Measurements from ENCODE around the gene CCDC73. TPM values are rescaled to one million over a fixed set of nuclear protein-coding genes. Genes with fewer than 3 reads are reported as not detected.

Gene CCDC73
- total RNA-seq, 4 donors from 2014 or later = not detected

DNA sequence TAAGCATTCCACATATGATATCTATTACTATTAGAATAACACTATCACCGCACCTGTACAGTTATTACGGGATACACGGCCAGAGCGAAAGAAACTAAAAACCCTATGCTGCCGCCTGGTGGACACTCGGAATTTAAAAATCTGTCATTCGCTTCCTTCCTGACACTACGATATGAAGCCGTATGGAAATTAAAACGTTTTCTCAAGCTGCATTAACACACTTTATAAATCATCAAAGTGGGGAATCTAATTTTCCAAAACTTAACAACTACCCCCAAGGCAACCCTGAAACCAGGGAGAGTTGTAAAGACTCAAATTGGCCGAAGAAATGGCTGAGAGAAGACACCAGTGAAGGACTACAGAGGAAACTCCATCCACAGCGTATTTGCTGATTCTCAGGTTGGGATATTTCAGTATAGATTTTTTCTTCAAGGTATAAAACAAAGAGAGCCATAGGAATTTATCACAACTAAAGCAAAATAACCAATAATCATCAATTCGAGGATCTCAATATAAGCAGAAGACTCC is 1.4 kb downstream of the CCDC73 start:
- no peak overlapping the region for H3K4me3 ChIP-seq (ENCODE audit: low read depth, poor library complexity, severe bottlenecking)
- 13 to 19% methylated on average over 13 of the region's 13 CpGs for WGBS, 2 donors
- DNase-seq (ENCODE audit: low spot score in 2 of 2) = peak; percentile 47 to 89
- intact Hi-C loops (cut with DNase I; ENCODE audit: low total_unique reads) = loop anchor here (5.0 kb wide), 1 partner anchor 476 kb away; no protein-coding TSS in a partner anchor
- TF ChIP-seq, protein P1, sequence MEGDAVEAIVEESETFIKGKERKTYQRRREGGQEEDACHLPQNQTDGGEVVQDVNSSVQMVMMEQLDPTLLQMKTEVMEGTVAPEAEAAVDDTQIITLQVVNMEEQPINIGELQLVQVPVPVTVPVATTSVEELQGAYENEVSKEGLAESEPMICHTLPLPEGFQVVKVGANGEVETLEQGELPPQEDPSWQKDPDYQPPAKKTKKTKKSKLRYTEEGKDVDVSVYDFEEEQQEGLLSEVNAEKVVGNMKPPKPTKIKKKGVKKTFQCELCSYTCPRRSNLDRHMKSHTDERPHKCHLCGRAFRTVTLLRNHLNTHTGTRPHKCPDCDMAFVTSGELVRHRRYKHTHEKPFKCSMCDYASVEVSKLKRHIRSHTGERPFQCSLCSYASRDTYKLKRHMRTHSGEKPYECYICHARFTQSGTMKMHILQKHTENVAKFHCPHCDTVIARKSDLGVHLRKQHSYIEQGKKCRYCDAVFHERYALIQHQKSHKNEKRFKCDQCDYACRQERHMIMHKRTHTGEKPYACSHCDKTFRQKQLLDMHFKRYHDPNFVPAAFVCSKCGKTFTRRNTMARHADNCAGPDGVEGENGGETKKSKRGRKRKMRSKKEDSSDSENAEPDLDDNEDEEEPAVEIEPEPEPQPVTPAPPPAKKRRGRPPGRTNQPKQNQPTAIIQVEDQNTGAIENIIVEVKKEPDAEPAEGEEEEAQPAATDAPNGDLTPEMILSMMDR (IDR thresholded peaks at IDR 0.05) = no peak
- no peak for TF ChIP-seq POLR2A (IDR thresholded peaks at IDR 0.05)

DNA sequence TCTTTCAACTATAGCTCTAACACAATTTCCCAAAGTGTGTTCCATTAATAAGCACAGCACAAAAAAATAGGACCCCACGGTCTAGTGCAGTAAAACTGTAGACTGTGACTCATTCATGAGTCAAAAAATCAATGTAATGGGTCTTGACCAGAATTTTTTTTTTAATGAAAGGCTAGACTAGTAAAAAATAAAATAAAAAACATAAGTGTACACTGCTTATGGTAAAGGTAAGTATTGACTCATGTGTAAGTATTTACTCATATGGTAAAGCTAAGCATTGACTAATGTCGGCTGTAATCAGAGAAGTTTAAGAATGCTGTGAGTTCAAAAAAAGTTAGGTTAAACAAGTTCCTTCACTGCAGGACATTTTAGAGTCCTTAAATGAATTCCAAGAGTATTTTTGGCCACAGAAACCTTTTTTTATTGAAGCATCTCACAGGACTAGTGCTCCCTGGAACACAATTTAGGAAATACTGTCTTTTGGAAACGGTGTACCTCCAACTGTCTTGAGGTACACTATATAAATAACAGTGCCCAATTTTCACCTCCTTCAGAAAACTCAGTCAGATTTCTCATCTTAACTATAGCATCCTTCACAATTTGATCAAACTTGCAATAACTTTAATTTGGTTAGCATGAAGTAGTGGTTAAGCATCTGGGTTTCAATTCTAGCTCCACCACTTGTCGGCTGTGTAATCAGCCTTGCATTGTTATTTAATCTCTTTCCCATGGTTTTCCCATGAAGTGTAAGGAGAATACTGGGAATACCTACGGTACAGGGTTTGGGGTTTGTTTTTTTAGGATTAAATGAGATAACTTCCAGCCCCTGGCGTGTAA is 2.1 kb downstream of the CCDC73 start:
- DNase-seq (ENCODE audit: low spot score in 2 of 2) = no peak
- intact Hi-C loops (cut with DNase I; ENCODE audit: low total_unique reads) = loop anchor here (5.0 kb wide), 1 partner anchor 475 kb away; no protein-coding TSS in a partner anchor
- no peak for TF ChIP-seq POLR2A (IDR thresholded peaks at IDR 0.05)
- TF ChIP-seq, protein P1 (IDR thresholded peaks at IDR 0.05) = no peak
- WGBS, 2 donors = 32 to 36% methylated on average over 6 of the region's 6 CpGs
- no peak overlapping the region for H3K4me3 ChIP-seq (ENCODE audit: low read depth, poor library complexity, severe bottlenecking)

DNA sequence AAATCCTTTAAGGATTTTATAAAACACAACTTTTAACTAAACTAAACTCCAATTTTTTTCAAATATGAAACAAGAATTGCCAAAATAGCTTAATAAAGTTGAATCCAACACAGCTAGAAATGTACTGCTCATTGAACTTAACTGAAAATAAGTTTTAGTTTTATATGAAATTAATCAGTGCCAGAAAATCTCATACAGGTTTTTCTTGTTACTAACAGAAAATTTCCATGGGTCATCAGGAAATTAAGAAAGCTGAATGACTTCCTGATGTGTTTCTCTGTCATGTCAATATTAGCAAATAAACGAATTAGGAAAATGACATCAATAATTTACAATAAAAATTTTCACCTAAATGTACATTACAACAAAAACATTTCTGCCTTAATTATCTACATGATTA is 3.5 kb downstream of the CCDC73 start:
- TF ChIP-seq, protein P1 (IDR thresholded peaks at IDR 0.05) = no peak
- no peak overlapping the region for H3K4me3 ChIP-seq (ENCODE audit: low read depth, poor library complexity, severe bottlenecking)
- no peak for DNase-seq (ENCODE audit: low spot score in 2 of 2)
- intact Hi-C loops (cut with DNase I; ENCODE audit: low total_unique reads) = loop anchor here (5.0 kb wide), 1 partner anchor 474 kb away; no protein-coding TSS in a partner anchor
- 26 to 52% methylated on average over 1 of the region's 1 CpG for WGBS, 2 donors

DNA sequence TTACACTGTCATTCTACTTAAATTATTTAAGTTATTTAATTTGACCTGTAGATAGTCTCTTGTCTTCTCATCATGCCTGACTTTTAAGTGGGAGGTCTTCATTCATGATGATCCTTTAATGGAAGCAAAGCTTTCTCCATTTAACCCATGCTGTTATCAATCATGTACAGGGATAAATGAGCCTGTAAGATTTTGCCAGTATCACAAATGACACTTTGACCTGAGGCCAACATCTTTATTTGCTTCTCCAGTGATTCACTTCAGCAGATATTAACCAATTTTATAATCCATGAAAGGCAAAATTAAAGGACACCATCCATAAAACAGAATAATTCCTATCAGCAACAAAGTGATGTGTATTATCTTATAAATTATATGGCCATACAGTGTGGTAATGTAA is 7.7 kb downstream of the CCDC73 start:
- TF ChIP-seq, protein P1 (IDR thresholded peaks at IDR 0.05) = no peak
- TF ChIP-seq POLR2A (IDR thresholded peaks at IDR 0.05) = no peak
- intact Hi-C loops (cut with DNase I; ENCODE audit: low total_unique reads) = no loop called here
- no peak for DNase-seq (ENCODE audit: low spot score in 2 of 2)
- no peak overlapping the region for H3K4me3 ChIP-seq (ENCODE audit: low read depth, poor library complexity, severe bottlenecking)

DNA sequence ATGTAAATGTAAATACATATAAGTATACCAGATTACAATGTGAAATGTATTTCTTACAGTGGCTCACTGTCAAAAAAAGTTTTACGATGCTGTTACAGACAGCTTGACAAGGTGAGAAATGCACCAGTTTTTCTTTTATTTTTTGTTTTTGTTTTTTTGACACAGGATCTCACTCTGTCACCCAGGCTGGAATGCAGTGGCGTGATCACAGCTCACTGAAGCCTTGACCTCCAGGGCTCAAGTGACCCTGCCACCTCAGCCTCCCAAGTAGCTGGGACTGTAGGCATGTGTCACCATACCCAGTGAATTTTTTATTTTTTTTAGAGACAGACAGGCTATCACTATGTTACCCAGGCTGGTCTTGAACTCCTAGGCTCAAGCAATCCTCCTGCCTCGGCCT is 9.2 kb downstream of the CCDC73 start:
- WGBS, 2 donors = 91 to 93% methylated on average over 3 of the region's 3 CpGs
- no peak for DNase-seq (ENCODE audit: low spot score in 2 of 2)
- H3K4me3 ChIP-seq (ENCODE audit: low read depth, poor library complexity, severe bottlenecking) = no peak overlapping the region
- intact Hi-C loops (cut with DNase I; ENCODE audit: low total_unique reads) = no loop called here
- TF ChIP-seq, protein P1 (IDR thresholded peaks at IDR 0.05) = no peak
- TF ChIP-seq POLR2A (IDR thresholded peaks at IDR 0.05) = no peak
